Stimulated activated naive CD8-positive, alpha-beta T cell treated with anti-CD3 and anti-CD28 coated beads, Interleukin-15, amount 100 ng/mL, for 72 hours (primary cell): ENCODE results near the gene DYRK1A.

Source experiments
- ATAC-seq: fragments of 150-1000 bp; cut with Tn5 transposase; 2 replicates; pipeline ENCODE4 v1.10.0; 2021; ENCODE audit warnings: mild to moderate bottlenecking, moderate library complexity
- DNase-seq, 2 donors: peaks; one replicate each; pipeline ENCODE4 v3.0.0; 2021 to 2022
- H3K27ac Mint-ChIP-seq, 2 donors: one replicate each; pipeline ENCODE4 v1.8.0; 2022; ENCODE audit warnings: mild to moderate bottlenecking in 2 of 2, mixed read lengths in 2 of 2, moderate library complexity in 2 of 2
- H3K27me3 Mint-ChIP-seq: one replicate; pipeline ENCODE4 v1.8.0; 2022; ENCODE audit warnings: mixed read lengths
- H3K4me1 Mint-ChIP-seq: one replicate; pipeline ENCODE4 v1.8.0; 2022; ENCODE audit warnings: mild to moderate bottlenecking, mixed read lengths
- H3K4me3 Mint-ChIP-seq, 2 donors: one replicate each; pipeline ENCODE4 v1.8.0; 2022; ENCODE audit warnings: mild to moderate bottlenecking in 2 of 2, mixed read lengths in 2 of 2, moderate library complexity in 1 of 2
- H3K9me3 Mint-ChIP-seq, 2 donors: one replicate each; pipeline ENCODE4 v1.8.0; 2022; ENCODE audit warnings: mixed read lengths in 2 of 2

The DYRK1A gene

DNA sequence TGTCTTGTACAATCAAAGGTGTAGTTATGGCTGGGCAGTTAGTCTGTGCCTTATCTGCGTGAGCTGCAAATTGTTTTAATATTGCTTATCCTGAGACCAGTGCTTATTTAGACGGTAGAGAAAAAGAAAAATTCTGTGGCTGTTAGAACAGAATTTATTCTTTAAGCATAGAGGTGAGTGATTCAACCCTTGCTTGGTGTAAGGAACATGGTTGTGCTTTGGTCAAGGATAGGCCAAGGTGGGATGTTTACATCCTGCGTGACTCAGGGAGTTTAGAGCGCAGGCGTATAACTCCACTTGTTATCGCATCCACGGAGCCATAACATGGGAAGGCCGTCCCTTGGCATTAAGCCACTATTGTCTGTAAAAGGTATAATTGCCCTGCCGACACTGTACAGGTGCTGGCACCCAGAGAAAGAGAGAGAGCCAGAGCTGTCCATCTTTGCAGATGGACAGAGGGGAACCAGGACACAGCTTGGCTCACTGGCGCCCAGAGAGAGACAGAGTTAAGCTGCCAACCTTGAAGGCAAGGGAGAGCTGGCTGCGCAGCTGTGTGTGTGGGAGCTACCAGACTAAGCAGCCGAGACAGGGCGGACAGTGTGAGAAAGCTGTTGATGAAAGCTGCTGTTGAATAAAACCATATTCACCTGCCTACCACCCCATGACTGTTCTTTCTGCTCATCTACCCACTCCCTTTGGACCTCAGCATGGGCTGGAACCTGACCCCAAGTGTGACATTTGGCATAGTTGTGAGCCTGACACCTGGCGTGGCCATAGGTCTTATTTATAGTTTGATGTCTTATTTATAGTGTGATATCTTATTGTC is 200.4 kb downstream of the DYRK1A start:
- ATAC-seq (no peak), DNase-seq (no peak)
- H3K4me3 Mint-ChIP-seq = no peak overlapping the region

DNA sequence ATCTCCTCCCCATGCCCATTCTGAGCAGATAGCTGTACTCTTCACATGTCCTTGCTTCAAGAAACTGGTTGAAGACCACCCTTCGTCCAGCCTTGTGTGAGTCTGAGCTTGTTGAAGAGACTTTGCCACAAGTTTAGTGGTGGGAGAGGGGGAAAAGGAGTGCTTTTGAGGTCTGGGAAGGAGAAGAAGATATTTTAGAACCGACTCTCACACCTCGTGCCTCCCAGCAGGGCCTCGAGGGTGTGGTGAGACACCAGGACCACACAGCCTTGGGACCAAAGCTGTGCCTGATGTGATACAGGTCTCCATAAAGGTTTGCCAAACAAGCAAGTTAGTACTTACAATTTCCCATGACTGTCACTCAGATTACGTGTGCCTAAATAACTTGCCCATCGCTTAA is 201.8 kb downstream of the DYRK1A start:
- H3K27ac Mint-ChIP-seq = no peak overlapping the region
- H3K4me1 Mint-ChIP-seq = peaks cover 22% of the 10 kb centered on the region
- no peaks in the 10 kb centered on the region for H3K27me3 Mint-ChIP-seq
- no peak for ATAC-seq
- no peak for DNase-seq
- H3K9me3 Mint-ChIP-seq = no peaks in the 10 kb centered on the region
- H3K4me3 Mint-ChIP-seq = no peak overlapping the region

More for the DNA sequence above, 200.4 kb downstream of the DYRK1A start:
- Mint-ChIP-seq H3K9me3 (no peaks in the 10 kb centered on the region), H3K27me3 (no peaks in the 10 kb centered on the region), H3K4me1 (peaks cover 31% of the 10 kb centered on the region), H3K27ac (no peak overlapping the region)

- DNase-seq = no peak
- H3K27me3 Mint-ChIP-seq = no peaks in the 10 kb centered on the region
- no peaks in the 10 kb centered on the region for H3K9me3 Mint-ChIP-seq
- H3K4me3 Mint-ChIP-seq = no peak overlapping the region
- no peak overlapping the region for H3K27ac Mint-ChIP-seq
- ATAC-seq = no peak
- H3K4me1 Mint-ChIP-seq = peaks cover 22% of the 10 kb centered on the region
These were observed 202.3 kb downstream of the DYRK1A start for GRCh38 chr21:37568916-37569315.

GRCh38 chr21:37571442-37571841 is 204.9 kb downstream of the DYRK1A start:
- Mint-ChIP-seq H3K27ac (no peak overlapping the region), H3K4me3 (no peak overlapping the region), H3K4me1 (no peaks in the 10 kb centered on the region), H3K27me3 (no peaks in the 10 kb centered on the region), H3K9me3 (no peaks in the 10 kb centered on the region)
- ATAC-seq = no peak
- DNase-seq = no peak

DNA sequence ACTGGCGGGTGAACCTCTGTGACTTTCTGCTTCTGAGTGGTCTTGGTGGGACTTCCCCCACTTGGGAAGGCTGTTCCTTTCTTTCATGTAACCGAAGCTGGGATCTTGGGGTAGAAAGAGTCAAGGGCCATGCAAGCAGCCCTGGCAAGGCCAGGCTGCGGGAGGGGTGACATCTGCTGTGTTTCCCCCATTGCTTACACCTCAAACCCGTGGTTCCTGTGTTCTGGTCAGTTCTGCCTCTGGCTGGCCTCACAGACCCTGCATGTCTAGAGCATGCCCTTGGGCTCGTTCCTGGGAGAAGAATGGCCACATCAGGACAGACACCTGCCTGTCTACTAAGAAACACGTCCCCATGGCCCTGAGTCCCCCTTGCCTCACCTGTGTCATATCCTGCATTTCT is 207.7 kb downstream of the DYRK1A start:
- no peak overlapping the region for H3K4me3 Mint-ChIP-seq
- DNase-seq = no peak

GRCh38 chr21:37574751-37575150 is 208.2 kb downstream of the DYRK1A start:
- H3K27me3 Mint-ChIP-seq = no peaks in the 10 kb centered on the region
- no peak overlapping the region for H3K4me3 Mint-ChIP-seq
- H3K4me1 Mint-ChIP-seq = no peaks in the 10 kb centered on the region
- no peak for ATAC-seq
- no peak overlapping the region for H3K27ac Mint-ChIP-seq
- peaks cover 7 to 13% of the 10 kb centered on the region in 2 donors for H3K9me3 Mint-ChIP-seq
- no peak for DNase-seq

More for the DNA sequence above, 207.7 kb downstream of the DYRK1A start:
- H3K4me1 Mint-ChIP-seq = no peaks in the 10 kb centered on the region
- H3K27me3 Mint-ChIP-seq = no peaks in the 10 kb centered on the region
- H3K27ac Mint-ChIP-seq = no peak overlapping the region
- H3K9me3 Mint-ChIP-seq = peaks cover 3 to 9% of the 10 kb centered on the region in 2 donors
- ATAC-seq = no peak

DNA sequence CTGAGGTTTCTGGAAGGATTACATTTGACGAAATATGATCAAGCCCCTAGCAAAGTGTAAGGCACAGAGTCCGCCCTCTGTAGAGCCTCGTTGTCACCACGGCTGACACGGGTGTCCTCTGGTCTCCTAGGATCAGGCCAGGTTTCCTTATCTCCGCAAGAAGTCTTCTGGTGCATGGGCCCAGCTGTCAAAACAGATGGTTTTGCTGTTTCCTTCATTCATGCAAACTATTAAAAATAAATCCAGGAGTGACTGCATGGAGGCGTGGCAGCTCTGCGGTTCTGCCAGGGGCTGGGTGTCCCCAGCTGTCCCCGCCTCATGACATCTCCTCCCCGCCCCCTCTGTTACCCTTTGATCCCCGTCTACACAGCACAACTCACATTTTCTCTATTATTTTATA is 209.0 kb downstream of the DYRK1A start:
- H3K27ac Mint-ChIP-seq = no peak overlapping the region
- DNase-seq (no peak), ATAC-seq (no peak)
- no peaks in the 10 kb centered on the region for H3K4me1 Mint-ChIP-seq
- no peaks in the 10 kb centered on the region for H3K27me3 Mint-ChIP-seq
- peaks cover 7 to 16% of the 10 kb centered on the region in 2 donors for H3K9me3 Mint-ChIP-seq
- H3K4me3 Mint-ChIP-seq = no peak overlapping the region
